Measurements from ENCODE around the gene UTS2R.
"Not testable (repeated sequence)": the region's sequence is repeated elsewhere in the genome, so short reads cannot be mapped to it uniquely, and the experiment has no call there.

The UTS2R gene

DNA sequence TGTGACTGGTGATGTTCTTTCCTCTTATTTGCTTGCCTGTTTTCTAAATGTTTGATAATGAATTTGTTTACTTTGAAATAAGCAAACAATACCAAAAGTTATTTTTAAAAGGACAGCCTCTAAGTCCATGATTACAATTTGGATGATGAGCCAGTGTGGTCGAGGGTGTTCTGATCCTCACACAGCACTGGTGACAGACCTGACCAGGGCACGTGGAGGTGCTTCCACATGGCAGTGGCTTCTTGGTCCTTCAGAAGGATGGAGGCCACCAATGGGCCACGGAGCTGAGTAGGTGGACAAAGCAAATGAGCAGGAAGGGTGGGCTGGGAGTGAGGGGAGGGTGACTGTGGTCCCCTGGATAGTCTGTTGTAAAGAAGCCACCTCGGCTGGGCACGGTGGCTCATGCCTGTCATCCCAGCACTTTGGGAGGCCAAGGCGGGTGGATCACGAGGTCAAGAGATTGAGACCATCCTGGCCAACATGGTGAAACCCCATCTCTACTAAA, 16.7 kb upstream of the UTS2R start:
- no peak for DNase-seq (ENCODE audit: low spot score)

DNA sequence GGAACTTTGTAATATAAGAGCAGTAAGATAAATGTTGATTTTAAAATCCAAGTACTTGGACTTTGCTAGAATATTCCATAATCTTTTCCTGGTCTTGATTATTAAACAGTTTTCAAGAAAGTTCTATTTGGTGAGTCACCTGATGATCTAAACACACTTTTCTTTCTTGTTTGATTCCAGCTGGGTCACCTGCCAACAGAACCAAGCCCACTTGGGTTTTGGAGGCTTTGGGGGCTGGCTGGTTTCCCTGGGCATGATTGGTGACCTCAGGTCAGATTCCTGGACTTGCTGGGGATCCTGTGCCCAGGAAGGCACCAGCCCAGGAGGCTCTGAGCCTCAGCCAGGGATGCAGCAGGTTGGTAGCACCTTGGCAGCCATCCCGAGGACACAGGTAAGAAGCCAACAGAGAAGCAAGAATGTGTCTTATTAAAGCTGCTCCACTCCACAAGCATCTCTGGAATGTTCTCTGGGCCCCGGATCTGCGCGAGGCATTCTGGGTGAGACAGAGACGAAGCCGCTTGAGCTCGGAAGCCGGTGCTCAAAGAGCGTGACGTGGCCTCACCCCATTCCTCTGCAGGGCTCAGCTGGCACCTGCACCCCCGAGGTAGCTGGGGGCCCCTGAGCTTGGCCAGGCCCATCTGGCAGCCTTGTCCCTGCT, 15.7 kb upstream of the UTS2R start:
- no peak for DNase-seq (ENCODE audit: low spot score)

DNA sequence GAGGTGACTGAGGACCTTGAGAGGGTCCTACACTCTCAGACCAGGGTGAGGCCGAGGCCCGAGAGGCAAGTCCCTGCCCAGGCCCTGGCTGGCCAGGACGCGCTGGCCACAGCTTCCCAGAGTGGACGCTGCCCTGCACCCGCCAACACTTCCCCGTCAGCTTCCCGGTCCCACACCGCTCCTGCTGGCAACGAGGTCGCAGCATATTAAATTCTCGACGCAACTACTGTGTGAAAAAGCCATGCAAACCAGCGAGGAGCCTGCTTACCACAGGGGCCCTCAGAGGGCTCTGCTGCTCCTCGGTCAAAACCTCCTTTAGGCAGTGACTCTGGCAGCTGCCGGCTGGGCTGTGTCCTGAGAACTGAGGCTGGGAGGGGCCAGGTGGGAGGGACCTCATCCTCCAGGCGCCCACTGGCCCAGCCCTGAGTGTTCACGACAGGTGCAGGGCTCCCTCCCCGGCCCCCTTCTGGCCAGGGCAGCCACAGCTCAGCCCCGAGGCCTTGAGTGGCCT, 14.7 kb upstream of the UTS2R start:
- DNase-seq (ENCODE audit: low spot score), result no peak

DNA sequence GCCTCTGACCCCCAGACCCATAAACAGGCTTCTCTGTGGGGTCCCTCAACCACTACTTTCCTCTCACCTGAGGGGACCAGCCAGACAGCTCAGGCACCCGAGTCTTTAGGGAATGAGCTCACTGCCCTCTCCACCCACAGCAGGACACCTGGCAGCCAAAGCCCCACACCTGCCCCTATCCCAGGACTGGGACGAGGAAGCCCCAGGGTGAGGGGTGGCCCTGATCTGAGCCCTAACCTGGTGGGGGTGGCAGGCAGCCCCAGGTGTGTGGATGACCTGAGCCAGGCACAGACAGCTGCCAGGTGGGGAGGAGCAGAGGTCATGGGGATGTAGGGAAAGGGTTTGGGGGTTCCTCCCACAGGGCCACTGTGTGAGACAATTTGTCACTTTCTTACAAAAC, 14.2 kb upstream of the UTS2R start:
- DNase-seq (ENCODE audit: low spot score), result no peak

DNA sequence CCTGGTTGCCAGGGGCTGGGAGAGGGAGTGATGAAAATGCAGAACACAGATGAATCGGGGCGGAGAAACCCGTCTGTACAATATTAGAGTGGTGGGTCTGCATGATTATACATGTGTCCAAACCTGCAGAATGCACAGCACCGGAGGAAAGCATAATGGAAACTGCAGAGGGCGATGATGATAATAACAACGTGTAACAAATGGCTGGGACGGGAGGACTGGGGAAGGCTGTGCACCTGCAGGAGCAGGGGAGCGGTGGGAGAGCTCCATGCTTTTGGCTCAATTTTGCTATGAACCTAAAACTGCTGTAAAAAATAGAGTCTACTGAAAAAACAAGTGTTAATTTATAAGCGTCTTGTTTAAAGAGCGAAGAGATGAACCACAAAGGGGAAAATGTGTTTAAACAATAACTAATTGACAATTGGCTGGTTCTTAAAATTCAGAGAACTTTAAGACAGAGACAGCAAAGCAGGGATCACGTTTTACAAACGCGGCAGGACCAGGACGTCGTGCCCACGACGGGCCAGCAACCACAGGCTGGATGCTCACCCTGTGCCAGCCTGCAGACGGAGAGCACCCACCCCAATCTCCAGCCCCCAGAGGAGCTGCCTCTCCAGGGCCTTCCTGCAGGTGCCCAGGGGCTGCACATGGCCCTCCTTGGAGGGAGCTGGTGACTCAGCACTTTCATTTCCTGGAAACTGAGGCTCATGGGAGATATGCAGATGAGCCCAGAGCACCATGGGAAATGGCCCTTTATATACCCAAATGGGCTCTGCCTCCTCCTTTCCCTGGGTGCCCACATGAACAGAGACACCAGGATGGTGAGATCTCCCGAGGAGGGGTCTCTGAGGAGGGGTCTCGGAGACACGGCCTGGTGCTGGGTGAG, 12.9 kb upstream of the UTS2R start, which contains the start of gene TEX19:
TSS of gene TEX19 (plus strand) at position 783 of the 886 bp plus-strand sequence. CDS start 2,904 bp downstream, outside the sequence.
- DNase-seq (ENCODE audit: low spot score), result no peak

DNA sequence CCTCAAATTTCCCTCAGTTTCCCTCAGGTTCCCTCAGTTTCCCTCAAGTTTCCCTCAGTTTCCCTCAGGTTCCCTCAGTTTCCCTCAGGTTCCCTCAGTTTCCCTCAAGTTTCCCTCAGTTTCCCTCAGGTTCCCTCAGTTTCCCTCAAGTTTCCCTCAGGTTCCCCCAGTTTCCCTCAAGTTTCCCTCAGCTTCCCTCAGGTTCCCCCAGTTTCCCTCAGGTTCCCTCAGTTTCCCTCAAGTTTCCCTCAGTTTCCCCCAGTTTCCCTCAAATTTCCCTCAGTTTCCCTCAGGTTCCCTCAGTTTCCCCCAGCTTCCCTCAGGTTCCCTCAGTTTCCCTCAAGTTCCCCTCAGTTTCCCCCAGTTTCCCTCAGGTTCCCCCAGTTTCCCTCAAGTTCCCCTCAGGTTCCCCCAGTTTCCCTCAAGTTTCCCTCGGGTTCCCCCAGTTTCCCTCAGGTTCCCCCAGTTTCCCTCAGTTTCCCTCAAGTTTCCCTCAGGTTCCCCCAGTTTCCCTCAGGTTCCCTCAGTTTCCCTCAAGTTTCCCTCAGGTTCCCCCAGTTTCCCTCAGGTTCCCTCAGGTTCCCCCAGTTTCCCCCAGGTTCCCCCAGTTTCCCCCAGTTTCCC, 12.0 kb upstream of the UTS2R start:
- DNase-seq (ENCODE audit: low spot score), result not testable (repeated sequence)

DNA sequence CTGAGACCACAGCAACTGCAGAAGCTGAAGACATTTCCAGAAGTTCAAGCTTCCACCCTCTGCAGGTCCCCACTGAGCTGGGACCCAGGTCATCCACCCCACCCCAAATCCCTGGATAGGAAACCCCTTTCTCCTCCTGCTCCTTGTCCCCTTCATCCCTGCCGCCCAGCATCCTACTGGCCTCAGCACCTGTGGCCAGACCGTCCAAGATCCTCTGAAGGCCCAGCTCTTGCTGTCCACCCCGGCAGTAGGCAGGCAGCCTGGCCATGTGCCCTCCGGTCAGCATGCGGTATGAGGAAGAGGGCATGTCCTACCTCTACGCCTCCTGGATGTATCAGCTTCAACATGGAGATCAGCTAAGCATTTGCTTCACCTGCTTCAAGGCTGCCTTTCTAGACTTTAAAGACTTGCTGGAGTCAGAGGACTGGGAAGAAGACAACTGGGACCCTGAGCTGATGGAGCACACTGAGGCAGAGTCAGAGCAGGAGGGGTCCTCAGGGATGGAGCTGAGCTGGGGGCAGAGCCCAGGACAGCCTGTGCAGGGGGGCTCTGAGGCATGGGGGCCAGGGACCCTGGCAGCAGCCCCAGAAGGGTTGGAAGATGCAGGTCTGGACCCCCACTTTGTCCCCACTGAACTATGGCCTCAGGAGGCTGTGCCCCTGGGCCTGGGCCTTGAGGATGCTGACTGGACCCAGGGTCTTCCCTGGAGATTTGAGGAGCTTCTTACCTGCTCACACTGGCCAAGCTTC, 9.5 kb upstream of the UTS2R start:
- DNase-seq (ENCODE audit: low spot score), result no peak

DNA sequence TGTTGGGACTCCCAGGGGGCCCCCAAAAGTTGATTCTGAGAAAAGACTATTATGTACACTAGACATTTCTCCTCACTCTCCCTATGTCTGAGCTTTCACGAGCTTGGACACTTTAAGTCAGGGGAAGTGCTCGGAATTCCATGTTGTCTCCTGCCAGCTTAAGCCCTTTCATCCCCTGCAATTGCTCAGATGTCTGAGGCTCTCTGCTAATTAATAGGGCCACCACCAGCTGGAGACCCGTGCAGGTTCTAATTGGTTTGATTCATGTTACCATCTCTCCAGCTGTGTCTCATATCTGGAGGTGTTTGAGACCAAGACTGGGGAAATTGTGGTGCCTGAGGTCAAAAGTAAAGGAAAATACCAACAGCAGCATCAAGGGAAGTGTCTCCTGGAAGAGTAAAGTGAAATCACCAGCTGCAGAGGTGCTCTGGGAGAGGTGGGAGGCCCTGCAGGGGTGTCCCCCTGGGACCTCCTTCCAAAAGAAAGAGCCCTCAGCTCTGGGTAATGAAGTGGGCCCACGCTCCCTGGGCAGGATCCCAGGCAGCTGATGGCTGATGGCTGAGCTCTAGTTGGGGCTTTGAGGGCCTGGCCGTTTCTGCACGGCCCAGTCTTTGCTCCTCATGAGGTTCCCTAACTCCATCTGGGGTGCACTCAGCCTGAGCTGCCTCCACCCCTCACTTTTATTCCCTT, 5.8 kb upstream of the UTS2R start:
- DNase-seq (ENCODE audit: low spot score), result no peak

DNA sequence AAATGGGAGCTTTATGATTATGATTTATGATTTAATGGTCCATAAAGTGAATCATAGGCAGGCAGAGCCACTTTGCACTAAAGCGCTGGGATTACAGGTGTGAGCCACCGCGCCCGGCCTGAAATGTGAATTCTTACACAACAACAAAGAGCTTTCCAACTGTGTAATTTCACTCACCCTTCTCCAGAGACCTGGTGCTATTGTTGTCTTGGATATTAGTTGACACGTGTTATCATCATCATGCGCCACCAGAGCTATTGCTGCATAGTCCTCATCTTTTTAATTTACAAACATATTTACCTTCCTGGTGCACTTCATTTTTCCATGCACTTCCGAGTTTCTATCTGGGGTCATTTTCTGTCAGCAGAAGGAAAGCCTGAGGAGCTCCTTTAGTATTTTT, 4.8 kb upstream of the UTS2R start:
- no peak for DNase-seq (ENCODE audit: low spot score)

DNA sequence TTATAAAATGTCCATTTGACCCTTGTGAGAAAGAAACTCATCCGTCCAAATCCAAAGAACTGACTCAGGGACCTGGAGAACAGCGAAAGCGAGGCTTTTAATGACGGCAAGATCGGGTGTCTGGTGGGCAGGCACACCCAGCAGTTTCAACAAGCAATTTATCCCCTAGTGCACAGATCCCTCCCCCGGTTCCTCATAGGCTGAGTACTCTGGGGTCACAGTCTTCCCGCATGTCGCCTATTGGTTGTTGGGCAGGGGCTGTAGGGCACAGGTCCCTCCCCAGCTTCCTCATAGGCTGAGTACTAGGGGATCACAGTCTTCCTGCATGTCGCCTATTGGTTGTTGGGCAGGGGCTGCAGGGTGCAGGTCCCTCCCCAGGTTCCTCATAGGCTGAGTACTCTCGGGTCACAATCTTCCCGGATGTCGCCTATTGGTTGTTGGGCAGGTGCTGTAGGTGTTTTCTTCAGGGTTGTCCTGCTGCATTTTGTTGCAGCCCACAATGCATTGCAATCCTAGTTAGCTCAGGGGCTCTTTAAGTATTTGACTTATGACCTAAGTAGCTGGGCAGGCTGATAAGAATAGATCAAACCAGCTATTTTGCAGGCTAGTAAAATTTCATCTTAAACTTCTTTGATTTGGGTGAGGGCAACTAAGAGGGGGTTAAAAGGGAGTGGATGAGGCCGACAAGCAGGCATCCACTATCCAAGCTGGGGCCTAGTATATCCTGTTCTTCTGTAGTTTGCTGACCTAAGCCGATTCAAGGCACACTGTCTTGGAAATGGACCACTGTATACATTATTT, 3.6 kb upstream of the UTS2R start:
- no peak for DNase-seq (ENCODE audit: low spot score)

DNA sequence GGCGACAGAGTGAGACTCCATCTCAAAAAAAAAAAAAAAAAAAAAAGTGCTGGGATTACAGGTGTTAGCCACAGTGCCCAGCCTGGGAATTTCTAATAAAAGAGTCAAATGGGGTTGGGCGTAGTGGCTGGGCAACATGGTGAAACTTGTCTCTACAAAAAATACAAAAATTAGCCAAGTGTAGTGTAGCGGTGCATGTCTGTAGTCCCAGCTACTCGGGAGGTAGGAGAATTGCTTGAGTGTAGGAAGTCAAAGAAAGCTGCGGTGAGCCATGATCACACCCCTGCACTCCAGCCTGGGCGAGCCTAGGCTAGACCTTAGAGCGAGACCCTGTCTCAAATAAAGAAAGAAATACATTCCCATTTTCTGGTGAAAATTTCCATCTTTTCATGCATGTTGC, 2.4 kb upstream of the UTS2R start:
- no peak for DNase-seq (ENCODE audit: low spot score)

DNA sequence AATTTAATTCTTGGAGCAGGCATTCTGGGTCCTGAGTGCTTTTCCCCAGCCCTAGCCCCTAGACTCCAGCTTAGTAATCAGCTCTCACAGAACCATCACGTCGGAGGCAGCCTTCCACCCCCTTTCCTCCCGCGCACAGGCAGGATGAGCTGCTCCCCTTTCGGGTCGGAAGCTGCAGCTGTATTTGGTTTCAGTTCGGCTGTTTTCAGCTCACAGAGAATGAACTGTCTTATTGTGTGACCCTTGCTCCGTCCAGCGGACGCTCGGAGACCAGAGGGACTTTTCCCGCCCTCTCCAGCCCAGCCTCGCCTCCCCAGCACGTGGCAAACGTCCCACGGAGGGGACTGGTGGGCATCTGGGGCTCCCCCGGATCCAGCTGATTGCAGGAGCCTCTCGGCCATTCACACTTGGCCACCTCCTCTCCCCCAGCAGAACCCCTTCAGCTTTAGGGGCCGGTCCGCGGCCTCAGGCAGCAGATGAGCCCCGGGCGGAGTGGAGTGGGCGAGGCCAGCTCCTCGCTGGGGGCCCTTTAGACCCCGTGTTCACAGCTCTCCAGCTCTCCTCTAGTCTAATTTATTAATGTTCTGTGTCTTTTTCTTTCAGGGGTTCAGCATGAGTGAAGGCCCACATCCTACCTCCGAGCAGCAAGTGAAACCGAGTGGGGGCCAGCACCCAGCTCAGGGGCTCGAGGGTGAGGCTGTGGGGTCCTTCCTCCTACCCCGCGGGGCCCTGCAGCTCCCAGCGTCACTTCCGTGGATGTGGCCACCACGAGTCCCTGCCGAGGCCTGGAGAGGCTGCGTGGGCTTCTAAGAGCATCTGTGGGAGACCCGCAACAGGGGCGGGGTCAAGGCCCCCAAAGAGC, 863 bp upstream of the UTS2R start:
- peak; percentile 24 for DNase-seq (ENCODE audit: low spot score)

DNA sequence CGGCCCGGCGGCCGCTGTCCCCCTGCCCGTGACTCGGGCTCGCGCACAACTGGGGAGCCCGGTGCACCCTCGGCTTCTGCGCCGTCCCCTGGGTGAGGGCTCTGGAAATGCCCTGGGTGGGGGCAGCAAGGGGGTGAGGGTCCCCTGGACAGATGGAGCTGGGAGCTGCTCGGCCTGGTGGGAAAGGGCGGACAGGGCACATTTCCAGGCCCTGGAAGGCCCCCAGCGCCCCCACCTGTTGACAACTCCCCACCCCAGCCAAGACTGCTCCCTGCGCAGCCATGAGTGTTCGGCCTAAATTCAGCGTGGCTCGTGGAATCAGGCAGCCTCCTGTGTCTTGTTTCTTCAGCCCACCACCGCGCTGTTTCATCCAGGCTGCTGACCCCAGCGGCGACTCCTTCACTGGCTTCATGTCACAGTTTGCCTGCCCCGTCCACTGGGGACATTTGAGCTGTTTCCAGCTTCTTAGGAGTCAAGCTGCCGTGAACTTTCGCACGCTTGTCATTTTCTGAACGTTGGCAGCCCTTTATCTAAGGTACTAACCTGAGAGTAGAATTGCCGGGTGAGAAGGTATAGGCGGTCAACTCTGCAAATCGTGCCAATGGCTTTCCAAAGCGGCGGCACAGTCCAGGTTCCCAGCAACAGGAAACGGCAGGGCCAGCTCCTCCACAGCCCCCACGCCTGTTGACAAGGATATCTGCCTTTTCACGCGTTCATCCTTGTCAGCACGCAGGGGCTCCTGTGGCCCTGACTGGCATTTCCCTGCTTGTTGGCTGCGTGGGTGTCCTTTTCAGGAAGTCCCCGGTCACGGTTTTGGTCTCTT, 895 bp downstream of the UTS2R start:
- DNase-seq (ENCODE audit: low spot score), result no peak

DNA sequence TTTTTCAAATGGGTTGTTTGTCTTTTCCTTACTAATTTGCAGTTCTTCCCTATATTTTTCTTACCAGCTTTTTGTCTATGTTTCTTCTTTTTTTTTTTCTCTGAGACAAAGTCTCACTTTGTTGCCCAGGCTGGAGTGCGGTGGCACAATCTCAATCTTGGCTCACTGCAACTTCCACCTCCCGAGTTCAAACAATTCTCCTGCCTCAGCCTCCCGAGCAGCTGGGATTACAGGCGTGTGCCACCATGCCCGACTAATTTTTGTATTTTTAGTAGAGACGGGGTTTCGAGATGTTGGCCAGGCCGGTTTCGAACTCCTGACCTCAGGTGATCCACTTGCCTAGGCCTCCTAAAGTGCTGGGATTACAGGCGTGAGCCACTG, 1.5 kb downstream of the UTS2R start:
- DNase-seq (ENCODE audit: low spot score), result not testable (repeated sequence)

DNA sequence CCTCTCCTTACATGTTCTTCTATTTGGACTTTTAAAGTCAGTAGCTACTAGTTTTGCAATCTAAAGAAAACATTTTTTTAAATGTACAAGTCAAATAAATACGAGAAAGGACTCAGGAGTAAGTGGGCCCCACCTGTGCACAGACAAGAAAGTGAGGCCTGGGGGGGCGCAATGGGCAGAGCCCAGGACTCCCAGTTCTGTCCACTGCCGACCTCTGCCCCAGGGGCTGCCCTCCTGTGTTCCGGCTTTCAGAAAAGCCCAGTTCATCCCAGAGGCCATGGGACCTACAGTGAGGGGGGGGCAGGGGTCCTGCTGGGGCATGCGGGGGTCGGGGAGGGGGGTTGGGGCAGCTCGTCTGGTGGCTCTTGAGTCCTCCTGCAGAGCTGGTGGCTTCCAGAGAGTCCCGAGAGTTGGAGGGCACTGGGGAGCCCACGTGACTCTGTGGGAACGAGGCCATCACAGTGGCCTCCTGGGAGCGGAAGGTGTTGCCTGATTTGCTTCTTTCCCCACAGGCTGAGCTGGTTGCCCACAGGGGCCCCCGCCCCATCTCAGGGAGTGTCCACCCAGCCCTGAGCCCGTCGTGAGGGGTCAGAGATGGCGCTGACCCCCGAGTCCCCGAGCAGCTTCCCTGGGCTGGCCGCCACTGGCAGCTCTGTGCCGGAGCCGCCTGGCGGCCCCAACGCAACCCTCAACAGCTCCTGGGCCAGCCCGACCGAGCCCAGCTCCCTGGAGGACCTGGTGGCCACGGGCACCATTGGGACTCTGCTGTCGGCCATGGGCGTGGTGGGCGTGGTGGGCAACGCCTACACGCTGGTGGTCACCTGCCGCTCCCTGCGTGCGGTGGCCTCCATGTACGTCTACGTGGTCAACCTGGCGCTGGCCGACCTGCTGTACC, 2.4 kb downstream of the UTS2R start:
- DNase-seq (ENCODE audit: low spot score), result no peak

DNA sequence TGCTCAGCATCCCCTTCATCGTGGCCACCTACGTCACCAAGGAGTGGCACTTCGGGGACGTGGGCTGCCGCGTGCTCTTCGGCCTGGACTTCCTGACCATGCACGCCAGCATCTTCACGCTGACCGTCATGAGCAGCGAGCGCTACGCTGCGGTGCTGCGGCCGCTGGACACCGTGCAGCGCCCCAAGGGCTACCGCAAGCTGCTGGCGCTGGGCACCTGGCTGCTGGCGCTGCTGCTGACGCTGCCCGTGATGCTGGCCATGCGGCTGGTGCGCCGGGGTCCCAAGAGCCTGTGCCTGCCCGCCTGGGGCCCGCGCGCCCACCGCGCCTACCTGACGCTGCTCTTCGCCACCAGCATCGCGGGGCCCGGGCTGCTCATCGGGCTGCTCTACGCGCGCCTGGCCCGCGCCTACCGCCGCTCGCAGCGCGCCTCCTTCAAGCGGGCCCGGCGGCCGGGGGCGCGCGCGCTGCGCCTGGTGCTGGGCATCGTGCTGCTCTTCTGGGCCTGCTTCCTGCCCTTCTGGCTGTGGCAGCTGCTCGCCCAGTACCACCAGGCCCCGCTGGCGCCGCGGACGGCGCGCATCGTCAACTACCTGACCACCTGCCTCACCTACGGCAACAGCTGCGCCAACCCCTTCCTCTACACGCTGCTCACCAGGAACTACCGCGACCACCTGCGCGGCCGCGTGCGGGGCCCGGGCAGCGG, 3.2 kb downstream of the UTS2R start:
- DNase-seq (ENCODE audit: low spot score), result no peak

Data from Ammon's horn (tissue), 1 donor.